HG02943 (cell line): ENCODE results near the gene INPPL1.
"Not testable (repeated sequence)": the region's sequence is repeated elsewhere in the genome, so short reads cannot be mapped to it uniquely, and the experiment has no call there.

ENCODE experiments used
- ATAC-seq: cut with Tn5 transposase; IDR thresholded peaks from one replicate; pipeline ENCODE4 v1.9.1; 2021; ENCODE audit warnings: mild to moderate bottlenecking, low read depth, moderate library complexity; ENCODE audit not compliant: unreplicated experiment

The INPPL1 gene, protein sequence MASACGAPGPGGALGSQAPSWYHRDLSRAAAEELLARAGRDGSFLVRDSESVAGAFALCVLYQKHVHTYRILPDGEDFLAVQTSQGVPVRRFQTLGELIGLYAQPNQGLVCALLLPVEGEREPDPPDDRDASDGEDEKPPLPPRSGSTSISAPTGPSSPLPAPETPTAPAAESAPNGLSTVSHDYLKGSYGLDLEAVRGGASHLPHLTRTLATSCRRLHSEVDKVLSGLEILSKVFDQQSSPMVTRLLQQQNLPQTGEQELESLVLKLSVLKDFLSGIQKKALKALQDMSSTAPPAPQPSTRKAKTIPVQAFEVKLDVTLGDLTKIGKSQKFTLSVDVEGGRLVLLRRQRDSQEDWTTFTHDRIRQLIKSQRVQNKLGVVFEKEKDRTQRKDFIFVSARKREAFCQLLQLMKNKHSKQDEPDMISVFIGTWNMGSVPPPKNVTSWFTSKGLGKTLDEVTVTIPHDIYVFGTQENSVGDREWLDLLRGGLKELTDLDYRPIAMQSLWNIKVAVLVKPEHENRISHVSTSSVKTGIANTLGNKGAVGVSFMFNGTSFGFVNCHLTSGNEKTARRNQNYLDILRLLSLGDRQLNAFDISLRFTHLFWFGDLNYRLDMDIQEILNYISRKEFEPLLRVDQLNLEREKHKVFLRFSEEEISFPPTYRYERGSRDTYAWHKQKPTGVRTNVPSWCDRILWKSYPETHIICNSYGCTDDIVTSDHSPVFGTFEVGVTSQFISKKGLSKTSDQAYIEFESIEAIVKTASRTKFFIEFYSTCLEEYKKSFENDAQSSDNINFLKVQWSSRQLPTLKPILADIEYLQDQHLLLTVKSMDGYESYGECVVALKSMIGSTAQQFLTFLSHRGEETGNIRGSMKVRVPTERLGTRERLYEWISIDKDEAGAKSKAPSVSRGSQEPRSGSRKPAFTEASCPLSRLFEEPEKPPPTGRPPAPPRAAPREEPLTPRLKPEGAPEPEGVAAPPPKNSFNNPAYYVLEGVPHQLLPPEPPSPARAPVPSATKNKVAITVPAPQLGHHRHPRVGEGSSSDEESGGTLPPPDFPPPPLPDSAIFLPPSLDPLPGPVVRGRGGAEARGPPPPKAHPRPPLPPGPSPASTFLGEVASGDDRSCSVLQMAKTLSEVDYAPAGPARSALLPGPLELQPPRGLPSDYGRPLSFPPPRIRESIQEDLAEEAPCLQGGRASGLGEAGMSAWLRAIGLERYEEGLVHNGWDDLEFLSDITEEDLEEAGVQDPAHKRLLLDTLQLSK

DNA sequence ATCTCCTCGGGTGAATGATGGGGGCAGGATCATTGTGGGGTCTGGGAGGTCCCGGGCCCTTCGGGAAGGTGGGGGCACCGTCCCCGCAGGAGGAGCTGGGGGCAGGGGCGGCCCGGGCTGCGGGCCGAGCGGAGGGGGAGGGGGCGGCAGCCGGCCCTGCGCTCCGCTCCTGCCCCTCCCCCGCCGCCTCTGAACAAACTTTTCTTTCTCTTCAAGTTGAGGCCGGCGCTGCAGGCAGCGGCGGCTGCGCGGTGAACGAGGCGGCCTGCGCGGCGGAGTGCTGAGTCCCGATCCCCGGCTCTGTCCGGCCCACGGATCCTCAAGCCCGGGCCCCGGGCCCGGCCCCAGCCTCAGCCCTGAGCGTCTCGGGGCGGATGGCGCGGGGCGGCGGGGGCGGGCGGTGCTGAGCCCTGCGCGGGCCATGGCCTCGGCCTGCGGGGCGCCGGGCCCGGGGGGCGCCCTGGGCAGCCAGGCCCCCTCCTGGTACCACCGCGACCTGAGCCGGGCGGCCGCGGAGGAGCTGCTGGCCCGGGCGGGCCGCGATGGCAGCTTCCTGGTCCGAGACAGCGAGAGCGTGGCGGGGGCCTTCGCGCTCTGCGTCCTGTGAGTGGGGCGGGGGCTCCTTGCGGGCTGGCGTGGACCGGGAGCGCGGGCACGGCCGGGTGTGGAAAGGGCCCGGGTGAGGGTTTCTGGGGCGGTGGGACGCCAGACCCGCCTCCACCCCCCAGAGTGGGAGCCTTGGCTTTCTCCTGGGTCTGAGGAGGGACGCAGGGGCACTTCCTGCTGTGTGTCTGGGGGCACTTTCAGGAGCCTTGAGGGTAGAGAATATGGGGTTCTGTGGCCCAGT, at the start of gene INPPL1:
Gene INPPL1 (plus strand): TSS at position 204 of the 847 bp plus-strand sequence. CDS start 218 bp downstream, at position 422.
- ATAC-seq = no peak

DNA sequence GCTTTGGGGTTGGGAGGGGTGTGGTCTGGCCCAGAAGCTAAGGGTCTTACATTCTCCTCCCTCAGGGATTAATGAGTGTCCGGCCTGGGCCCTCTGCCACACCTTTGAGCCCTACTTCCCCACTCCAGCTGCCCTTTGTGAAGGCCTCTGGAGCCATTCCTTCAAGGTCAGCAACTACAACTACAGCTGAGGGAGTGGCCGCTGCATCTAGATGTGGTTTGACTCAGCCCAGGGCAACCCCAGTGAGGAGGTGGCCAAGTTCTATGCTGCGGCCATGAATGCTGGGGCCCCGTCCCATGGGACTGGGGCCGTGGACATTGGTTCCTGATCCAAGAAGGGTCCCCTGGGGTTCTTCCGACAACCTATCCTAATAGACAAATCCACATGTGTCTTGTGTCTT, 46.9 kb upstream of the INPPL1 start:
- no peak for ATAC-seq

DNA sequence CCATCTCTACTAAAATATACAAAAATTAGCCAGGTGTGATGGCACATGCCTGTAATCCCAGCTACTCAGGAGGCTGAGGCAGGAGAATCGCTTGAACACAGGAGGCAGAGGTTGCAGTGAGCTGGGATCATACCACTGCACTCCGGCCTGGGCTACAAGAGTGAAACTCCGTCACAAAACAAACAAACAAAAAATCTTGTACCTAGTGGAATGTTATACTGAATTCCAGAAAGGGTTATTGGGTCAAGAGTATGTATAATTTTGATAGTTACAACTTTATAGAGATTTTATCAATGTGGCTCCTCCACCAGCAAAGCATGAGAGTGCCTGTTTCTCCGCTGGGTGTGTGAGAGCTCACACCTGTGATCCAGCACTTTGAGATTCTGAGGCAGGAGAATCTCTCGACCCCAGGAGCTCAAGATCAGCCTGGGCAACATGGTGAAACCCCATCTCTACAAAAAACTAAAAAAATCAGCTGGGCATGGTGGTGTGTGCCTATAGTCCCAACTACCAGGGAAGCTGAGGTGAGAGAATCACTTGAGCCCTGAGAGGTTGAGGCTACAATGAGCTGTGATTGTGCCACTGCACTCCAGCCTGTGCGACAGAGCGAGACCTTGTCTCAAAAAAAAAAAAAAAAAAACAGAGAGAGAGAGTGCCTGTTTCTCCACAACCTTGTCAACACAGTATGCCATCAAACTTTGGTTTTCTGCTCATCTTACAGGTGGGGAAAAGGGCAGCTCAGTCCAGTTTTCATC, 45.3 kb upstream of the INPPL1 start:
- ATAC-seq = no peak

DNA sequence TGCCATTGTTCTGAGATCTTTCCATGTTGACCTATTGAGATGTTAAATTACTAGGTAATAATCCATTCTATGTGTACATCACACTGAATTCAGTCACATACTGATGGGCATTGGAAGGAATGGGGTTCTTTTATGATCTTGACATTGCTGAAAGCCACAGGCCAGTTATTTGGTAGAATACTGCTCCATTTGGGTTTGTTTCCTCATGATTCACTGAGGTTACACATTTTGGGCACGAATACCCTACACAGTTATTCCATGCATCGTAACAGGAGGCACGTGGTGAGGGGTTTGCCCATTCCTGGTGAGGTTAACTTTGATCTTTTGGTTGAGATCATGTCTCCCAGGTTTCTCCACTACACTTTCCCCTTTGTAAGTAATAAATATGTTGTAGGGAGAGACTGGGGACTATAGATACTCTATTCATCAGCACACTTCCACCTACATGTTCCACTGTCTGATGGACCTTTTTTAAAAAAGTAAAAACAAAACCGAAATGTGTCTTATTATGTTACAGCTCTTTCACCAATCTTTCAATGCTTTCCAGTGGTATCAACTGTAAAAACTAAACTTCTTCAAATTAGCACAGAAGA, 44.7 kb upstream of the INPPL1 start:
- no peak for ATAC-seq

DNA sequence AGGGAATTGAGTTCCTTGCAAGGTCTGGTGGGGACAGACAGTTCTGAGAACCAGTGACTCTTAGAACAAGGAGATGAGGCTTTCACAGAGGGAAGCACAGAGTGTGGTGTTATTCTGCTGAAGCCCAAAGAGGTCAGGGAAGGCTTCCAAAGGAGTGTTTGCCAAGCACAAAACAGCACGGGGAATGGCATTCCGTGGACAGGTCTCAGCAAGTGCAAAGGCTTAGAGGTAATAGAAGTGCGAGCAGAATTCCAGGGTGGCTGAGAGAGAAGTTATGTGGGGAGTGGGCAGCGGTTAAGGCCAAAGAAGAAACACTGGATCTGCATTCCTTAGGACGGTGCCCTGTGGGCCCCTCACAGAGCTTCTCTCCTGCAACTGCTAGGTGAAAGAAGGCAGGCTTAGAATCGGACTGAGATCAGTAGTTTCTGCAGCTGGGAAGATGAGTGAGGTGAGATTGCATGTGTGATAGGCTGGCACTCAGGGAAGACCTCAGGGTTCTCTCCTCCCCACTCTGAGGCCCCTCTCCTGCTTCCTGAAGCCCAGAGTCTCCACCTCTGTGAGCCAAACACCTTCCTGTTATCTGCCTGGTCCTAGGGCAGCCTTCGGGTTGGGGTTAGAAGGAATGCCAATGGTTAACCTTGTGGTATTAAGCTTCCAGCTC, 43.5 kb upstream of the INPPL1 start:
- ATAC-seq = not testable (repeated sequence)

DNA sequence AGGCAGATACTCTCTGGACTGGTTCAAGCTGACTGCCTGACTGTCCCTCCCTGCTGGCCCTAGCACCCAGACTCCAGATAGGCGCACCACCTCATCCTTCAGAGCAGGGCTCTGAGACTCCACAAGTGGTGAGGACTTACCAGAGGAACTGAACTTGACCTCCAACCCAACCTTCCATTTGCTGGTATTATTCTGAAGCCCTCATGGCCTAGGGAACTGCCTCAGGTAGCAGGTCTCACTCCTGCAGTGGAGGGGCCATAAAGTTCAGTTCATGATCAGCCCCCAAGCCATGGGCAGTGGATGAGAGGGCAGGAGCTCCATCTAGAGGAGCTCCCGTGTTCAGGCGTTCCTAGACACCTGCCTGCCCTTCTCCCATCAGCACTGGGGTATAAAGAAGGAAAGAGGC, 43.0 kb upstream of the INPPL1 start:
- not testable (repeated sequence) for ATAC-seq

DNA sequence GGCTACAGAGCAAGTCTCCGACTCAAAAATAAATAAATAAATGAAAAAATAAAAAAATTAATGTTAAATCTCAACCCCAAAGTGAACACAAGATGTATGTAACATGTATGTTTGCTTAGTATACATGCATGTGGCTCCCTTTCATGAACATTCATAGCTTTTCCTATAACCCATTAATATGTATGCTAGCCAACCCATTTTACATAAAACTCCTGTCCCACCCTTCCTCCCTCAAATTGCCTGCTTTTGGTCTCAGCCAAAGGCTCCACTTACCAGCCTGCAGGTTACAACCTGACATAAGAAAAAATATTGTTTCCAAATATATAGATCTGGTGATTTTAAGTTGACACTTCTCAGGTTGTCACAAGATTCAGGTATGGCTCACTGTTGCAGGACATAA, 36.3 kb upstream of the INPPL1 start:
- no peak for ATAC-seq

DNA sequence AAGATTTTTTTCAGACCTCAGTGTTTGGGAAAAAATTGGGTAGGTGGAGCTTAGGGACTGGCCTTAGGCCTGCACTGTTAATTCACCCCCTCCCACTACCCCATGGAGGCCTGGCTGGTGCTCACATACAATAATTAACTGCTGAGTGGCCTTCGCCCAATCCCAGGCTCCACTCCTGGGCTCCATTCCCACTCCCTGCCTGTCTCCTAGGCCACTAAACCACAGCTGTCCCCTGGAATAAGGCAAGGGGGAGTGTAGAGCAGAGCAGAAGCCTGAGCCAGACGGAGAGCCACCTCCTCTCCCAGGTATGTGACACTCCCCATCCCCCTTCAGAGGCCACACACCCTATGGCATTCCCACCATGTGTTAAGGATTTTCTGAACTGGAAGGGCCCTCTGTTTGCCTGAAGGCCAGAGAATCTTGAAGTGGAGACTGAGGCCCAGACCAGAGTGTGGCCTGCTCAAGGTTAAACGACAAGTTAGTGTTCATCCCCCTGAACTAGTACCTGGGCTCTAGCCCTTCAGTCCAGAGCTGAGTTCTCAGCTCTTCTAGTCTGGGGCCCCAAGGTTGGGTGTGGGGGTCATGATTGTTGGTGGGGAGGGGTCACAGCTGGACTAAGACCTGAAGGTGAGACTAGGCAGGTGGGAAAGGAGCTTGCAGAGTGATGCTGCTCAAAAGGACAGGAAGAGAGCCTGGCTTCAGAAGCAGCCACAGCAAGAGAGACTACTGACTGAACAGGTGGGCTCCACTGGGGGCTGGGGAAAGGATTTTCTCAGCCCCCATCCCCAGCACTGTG, 34.9 kb upstream of the INPPL1 start:
- ATAC-seq = no peak

DNA sequence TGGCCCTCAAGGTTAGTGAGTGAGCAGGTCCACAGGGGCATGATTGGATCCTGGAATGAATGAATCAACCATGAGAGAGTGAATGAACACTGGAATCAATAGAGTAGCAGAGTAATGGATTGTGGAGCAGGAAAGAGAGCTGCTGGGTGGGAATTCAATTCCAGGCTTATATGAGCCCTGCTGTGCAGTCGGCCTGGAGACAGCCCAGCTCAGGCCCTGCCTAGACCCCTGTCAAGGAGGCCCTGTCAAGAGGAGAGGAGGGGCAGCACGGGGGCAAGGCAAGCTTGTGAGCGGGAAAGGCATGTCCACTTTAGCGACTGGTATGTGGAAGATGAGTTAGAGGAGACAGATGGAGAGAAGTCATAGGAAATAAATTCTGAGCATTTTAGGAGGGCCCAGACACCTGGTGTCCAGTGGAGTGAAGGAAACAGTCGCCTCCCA, 33.9 kb upstream of the INPPL1 start:
- ATAC-seq = no peak

DNA sequence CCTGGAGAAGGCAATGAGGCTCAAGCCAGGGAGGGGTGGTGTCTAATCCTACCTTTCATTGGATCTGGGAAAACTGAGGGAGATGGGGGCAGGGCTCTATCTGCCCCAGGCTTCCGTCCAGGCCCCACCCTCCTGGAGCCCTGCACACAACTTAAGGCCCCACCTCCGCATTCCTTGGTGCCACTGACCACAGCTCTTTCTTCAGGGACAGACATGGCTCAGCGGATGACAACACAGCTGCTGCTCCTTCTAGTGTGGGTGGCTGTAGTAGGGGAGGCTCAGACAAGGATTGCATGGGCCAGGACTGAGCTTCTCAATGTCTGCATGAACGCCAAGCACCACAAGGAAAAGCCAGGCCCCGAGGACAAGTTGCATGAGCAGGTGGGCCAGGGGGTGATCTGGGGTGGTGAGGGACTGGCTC, 32.6 kb upstream of the INPPL1 start, which contains the start of gene FOLR1:
Gene FOLR1 (plus strand): TSS at position 180 of the 421 bp plus-strand sequence. CDS start 34 bp downstream, at position 214.
- ATAC-seq = no peak

DNA sequence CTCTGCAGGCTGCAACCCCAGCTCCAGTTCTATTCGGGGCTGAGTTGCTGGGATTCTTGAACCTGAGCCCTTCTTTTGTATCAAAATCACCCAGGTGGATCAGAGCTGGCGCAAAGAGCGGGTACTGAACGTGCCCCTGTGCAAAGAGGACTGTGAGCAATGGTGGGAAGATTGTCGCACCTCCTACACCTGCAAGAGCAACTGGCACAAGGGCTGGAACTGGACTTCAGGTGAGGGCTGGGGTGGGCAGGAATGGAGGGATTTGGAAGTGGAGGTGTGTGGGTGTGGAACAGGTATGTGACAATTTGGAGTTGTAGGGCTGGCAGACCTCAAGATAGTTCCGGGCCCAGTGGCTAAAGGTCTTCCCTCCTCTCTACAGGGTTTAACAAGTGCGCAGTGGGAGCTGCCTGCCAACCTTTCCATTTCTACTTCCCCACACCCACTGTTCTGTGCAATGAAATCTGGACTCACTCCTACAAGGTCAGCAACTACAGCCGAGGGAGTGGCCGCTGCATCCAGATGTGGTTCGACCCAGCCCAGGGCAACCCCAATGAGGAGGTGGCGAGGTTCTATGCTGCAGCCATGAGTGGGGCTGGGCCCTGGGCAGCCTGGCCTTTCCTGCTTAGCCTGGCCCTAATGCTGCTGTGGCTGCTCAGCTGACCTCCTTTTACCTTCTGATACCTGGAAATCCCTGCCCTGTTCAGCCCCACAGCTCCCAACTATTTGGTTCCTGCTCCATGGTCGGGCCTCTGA, 28.9 kb upstream of the INPPL1 start:
- no peak for ATAC-seq

DNA sequence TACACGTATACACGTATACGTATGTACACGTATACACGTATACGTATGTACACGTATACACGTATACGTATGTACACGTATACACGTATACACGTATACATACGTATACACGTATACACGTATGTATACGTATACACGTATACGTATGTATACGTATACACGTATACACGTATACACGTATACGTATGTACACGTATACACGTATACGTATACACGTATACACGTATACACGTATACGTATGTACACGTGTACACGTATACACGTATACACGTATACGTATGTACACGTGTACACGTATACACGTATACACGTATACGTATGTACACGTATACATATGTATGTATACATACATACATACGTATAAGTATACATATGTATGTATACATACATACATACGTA, 23.1 kb upstream of the INPPL1 start:
- not testable (repeated sequence) for ATAC-seq

DNA sequence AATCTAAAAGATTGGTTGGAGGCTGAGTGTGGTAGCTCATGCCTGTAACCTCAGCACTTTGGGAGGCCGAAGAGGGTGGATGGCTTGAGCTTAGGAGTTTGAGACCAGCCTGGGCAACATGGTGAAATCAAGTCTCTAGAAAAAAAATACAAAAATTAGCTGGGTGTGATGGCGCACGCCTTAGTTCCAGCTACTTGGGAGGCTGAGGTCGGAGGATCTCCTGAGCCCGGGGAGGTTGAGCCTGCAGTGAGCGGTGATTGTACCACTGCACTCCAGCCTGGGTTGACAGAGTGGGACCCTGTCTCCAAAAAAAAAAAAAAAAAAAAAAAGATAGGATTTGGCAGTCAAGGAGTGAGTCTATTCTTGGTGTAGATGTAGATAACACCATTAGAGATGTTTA, 22.0 kb upstream of the INPPL1 start:
- ATAC-seq = no peak

DNA sequence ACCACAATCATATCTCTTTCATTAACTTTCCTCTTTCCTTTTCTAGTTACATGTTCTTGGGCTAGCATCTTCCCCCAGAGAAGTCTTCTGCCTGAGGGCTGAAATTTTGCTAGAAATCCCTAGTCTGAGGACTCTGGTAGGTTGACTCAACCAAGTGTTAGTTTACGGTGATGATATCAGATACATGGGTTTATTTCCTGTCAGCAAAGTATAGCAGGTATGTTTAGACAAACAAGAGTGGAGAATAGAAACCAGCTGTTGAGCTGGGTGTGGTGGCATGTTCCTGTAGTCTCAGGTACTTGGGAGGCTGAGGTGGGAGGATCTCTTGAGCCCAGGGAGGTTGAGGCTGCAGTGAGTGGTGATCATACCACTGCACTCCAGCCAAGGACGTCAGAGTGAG, 21.4 kb upstream of the INPPL1 start:
- ATAC-seq = no peak

DNA sequence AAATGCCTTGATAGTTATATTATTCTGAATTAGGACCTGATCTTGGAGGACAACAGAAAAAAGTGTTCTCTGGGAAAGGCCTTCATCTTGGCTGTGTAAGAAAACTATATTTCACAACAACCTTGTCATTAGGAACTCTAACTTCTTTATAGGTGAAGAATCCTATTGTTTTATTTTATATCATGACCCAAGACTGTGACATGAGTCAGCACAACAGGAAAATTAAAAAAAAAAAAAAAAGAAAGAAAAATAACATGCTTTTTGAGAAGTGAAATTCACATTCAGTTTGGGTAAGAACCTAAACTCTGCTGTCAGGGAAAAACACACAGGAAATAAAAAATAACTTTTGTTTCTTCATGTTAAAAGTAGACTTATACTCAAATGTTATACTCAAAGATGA, 19.7 kb upstream of the INPPL1 start:
- ATAC-seq = no peak

DNA sequence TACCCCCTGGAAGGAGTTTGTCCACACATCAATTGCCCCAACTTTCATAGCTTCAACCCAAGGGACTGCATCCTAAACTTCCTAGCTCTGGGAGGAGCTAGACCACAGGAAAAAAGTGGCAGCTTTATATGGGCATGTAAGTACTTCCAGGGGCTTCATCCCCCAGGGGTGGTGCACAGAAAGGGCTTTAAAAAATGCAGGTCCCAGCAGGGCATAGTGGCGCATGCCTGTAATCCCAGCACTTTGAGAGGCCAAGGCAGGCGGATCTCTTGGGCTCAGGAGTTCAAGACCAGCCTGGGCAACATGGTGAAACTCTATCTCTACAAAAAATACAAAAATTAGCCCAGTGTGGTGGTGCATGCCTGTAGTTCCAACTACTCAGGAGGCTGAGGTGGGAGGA, 17.8 kb upstream of the INPPL1 start:
- not testable (repeated sequence) for ATAC-seq

DNA sequence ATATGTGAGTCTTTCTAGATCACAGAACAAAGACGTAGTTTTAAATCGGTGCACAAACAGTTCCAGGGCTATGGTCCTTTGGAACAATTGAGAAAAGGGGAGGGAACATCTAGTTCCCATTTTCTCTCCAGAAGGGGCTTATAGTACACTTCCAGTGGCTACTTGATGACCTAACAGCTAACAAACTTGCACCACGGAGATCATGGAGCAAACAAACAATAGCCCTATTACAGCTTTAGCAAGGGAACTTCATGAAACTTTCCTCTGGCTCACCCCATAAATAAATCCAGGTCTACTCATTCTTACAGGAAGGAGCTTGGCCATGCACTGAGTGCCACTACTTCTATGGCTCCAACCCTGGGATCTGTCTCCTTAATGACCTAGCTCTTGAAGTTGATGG, 16.3 kb upstream of the INPPL1 start:
- ATAC-seq = no peak
